HG03064 (cell line): ENCODE data around the gene EXD3.
"Not testable (repeated sequence)": the region's sequence is repeated elsewhere in the genome, so short reads cannot be mapped to it uniquely, and the experiment has no call there.

ENCODE experiments used
- ATAC-seq: cut with Tn5 transposase; IDR thresholded peaks from one replicate; pipeline ENCODE4 v1.9.1; 2021; ENCODE audit warnings: low read depth; ENCODE audit not compliant: unreplicated experiment

EXD3 gene

GRCh38 chr9:137264067-137264466 is 158.9 kb downstream of the EXD3 start:
- no peak for ATAC-seq

GRCh38 chr9:137263506-137263905 is 159.5 kb downstream of the EXD3 start:
- no peak for ATAC-seq

- no peak for ATAC-seq
Observed at GRCh38 chr9:137262909-137263285, 160.1 kb downstream of the EXD3 start.

GRCh38 chr9:137262173-137262908 is 160.6 kb downstream of the EXD3 start:
- ATAC-seq: not testable (repeated sequence)
